OCI-LY3 (cell line): ENCODE results near the gene GALNT14.

Experiments
- H2AFZ ChIP-seq: fragments of 200-600, 300-600 bp; shearing (Covaris generic); 2 replicates; pipeline ENCODE4 v1.6.0; 2014; ENCODE audit warnings: antibody characterized with exemption, low read depth, low read length
- H3K27ac ChIP-seq: fragments of 200-600, 300-600 bp; sonication (generic); 2 replicates; pipeline ENCODE4 v1.5.1; 2014; ENCODE audit warnings: mild to moderate bottlenecking, low read length, moderate library complexity, mixed read lengths
- H3K27me3 ChIP-seq: fragments of 200-600, 300-600 bp; sonication (generic); 2 replicates; pipeline ENCODE4 v1.6.1; 2014; ENCODE audit warnings: low read depth, low read length, mixed read lengths
- H3K36me3 ChIP-seq: fragments of 200-600, 300-600 bp; sonication (generic); replicated peaks from 2 replicates; pipeline ENCODE3; 2014; ENCODE audit warnings: low read depth, low read length, mixed read lengths
- H3K4me1 ChIP-seq: fragments of 300-600, 200-600 bp; sonication (generic); 2 replicates; pipeline ENCODE4 v1.6.1; 2014; ENCODE audit warnings: low read length, mixed read lengths
- H3K4me2 ChIP-seq: fragments of 200-600, 300-600 bp; sonication (generic); 2 replicates; pipeline ENCODE4 v1.6.1; 2014; ENCODE audit warnings: low read length, mixed read lengths
- H3K4me3 ChIP-seq: fragments of 300-600, 200-600 bp; sonication (generic); 2 replicates; pipeline ENCODE4 v1.5.1; 2014; ENCODE audit warnings: antibody characterized with exemption, mild to moderate bottlenecking, low read length, moderate library complexity
- H3K79me2 ChIP-seq: fragments of 300-600, 200-600 bp; shearing (Covaris generic); 2 replicates; pipeline ENCODE4 v1.6.1; 2014; ENCODE audit warnings: mild to moderate bottlenecking, low read length, mixed read lengths
- H3K9ac ChIP-seq: fragments of 300-600, 200-600 bp; shearing (Covaris generic); 2 replicates; pipeline ENCODE4 v1.6.0; 2014; ENCODE audit warnings: mild to moderate bottlenecking, low read length, moderate library complexity
- H3K9me3 ChIP-seq: fragments of 200-600, 300-600 bp; shearing (Covaris generic); 2 replicates; pipeline ENCODE4 v1.6.1; 2014; ENCODE audit warnings: low read length, mixed read lengths; ENCODE audit not compliant: insufficient read depth
- H4K20me1 ChIP-seq: fragments of 200-600, 300-600 bp; sonication (generic); 2 replicates; pipeline ENCODE4 v1.6.1; 2016; ENCODE audit warnings: low read length, mixed read lengths; ENCODE audit not compliant: insufficient read depth
- EZH2phosphoT487 ChIP-seq: fragments of 200-600 bp; shearing (Covaris generic); IDR thresholded peaks from 2 replicates; pipeline ENCODE4 v1.6.1; 2018; ENCODE audit warnings: antibody characterized with exemption, mixed run types, low read depth
- TF ChIP-seq, protein P1 (sequence below): fragments of 200-600, 300-600 bp; sonication (generic); IDR thresholded peaks from 2 replicates; pipeline ENCODE4 v1.5.1; 2014; ENCODE audit warnings: antibody characterized with exemption, low read length, low read depth

Gene GALNT14

GRCh38 chr2:30860726-30861125, 277.5 kb downstream of the GALNT14 start:
- H3K9me3 ChIP-seq = no peaks in the 10 kb centered on the region
- no peak overlapping the region for H2AFZ ChIP-seq
- H3K79me2 ChIP-seq = no peaks in the 10 kb centered on the region
- H3K4me3 ChIP-seq = no peak overlapping the region
- no peaks in the 10 kb centered on the region for H4K20me1 ChIP-seq
- H3K9ac ChIP-seq = no peak overlapping the region
- peaks cover under 1% of the 10 kb centered on the region for H3K4me1 ChIP-seq
- no peak overlapping the region for H3K27ac ChIP-seq
- H3K36me3 ChIP-seq = no peaks in the 10 kb centered on the region
- no peak for TF ChIP-seq EZH2phosphoT487
- TF ChIP-seq, protein P1, sequence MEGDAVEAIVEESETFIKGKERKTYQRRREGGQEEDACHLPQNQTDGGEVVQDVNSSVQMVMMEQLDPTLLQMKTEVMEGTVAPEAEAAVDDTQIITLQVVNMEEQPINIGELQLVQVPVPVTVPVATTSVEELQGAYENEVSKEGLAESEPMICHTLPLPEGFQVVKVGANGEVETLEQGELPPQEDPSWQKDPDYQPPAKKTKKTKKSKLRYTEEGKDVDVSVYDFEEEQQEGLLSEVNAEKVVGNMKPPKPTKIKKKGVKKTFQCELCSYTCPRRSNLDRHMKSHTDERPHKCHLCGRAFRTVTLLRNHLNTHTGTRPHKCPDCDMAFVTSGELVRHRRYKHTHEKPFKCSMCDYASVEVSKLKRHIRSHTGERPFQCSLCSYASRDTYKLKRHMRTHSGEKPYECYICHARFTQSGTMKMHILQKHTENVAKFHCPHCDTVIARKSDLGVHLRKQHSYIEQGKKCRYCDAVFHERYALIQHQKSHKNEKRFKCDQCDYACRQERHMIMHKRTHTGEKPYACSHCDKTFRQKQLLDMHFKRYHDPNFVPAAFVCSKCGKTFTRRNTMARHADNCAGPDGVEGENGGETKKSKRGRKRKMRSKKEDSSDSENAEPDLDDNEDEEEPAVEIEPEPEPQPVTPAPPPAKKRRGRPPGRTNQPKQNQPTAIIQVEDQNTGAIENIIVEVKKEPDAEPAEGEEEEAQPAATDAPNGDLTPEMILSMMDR = no peak
- H3K4me2 ChIP-seq = no peak overlapping the region
- 0 out of 2 replicates have a peak, but pooled peaks cover 4% of the 10 kb centered on the region for H3K27me3 ChIP-seq
